GM21360 (cell line): ENCODE data around the gene ART3.
"Not testable (repeated sequence)": the region's sequence is repeated elsewhere in the genome, so short reads cannot be mapped to it uniquely, and the experiment has no call there.

ENCODE experiments used
- ATAC-seq: cut with Tn5 transposase; IDR thresholded peaks from one replicate; pipeline ENCODE4 v1.9.1; 2021; ENCODE audit warnings: mild to moderate bottlenecking, moderate library complexity; ENCODE audit not compliant: unreplicated experiment

The ART3 gene

GRCh38 chr4:76074468-76074867 lies at the start of gene ART3:
TSS of gene ART3 (plus strand) at chr4:76074709. CDS start at chr4:76075890, 1,181 bp downstream.
- ATAC-seq: no peak

GRCh38 chr4:76028350-76028765 lies 46.2 kb upstream of the ART3 start:
- no peak for ATAC-seq

GRCh38 chr4:76029300-76029699 lies 45.2 kb upstream of the ART3 start:
- ATAC-seq: no peak

GRCh38 chr4:76035141-76035540 lies 39.4 kb upstream of the ART3 start:
- no peak for ATAC-seq

GRCh38 chr4:76035799-76036380 lies 38.6 kb upstream of the ART3 start, which contains the start of gene CXCL11:
TSS of gene CXCL11 (minus strand) at chr4:76036070. CDS start at chr4:76035987, 83 bp downstream.
- no peak for ATAC-seq

GRCh38 chr4:76036855-76037254 lies 37.7 kb upstream of the ART3 start:
- no peak for ATAC-seq

GRCh38 chr4:76042241-76042998 lies 32.1 kb upstream of the ART3 start:
- ATAC-seq: not testable (repeated sequence)

GRCh38 chr4:76043306-76043705 lies 31.2 kb upstream of the ART3 start:
- ATAC-seq: not testable (repeated sequence)

GRCh38 chr4:76044686-76045085 lies 29.8 kb upstream of the ART3 start:
- ATAC-seq: not testable (repeated sequence)

- not testable (repeated sequence) for ATAC-seq
Observed at GRCh38 chr4:76049860-76050416, 24.6 kb upstream of the ART3 start.

GRCh38 chr4:76050560-76051050 lies 23.9 kb upstream of the ART3 start:
- not testable (repeated sequence) for ATAC-seq

GRCh38 chr4:76053730-76054129 lies 20.8 kb upstream of the ART3 start:
- no peak for ATAC-seq

- peak; percentile 93 for ATAC-seq
Observed at GRCh38 chr4:76055016-76055415, 19.5 kb upstream of the ART3 start.

GRCh38 chr4:76055421-76055820 lies 19.1 kb upstream of the ART3 start:
- no peak for ATAC-seq

- ATAC-seq: peak; percentile 61
Observed at GRCh38 chr4:76058302-76058701, 16.2 kb upstream of the ART3 start.

GRCh38 chr4:76058888-76059426 lies 15.6 kb upstream of the ART3 start:
- ATAC-seq: no peak

GRCh38 chr4:76059750-76060149 lies 14.8 kb upstream of the ART3 start:
- ATAC-seq: no peak

GRCh38 chr4:76060506-76060905 lies 14.0 kb upstream of the ART3 start:
- ATAC-seq: no peak

- no peak for ATAC-seq
Observed at GRCh38 chr4:76061421-76061820, 13.1 kb upstream of the ART3 start.

GRCh38 chr4:76061982-76062381 lies 12.5 kb upstream of the ART3 start:
- ATAC-seq: peak; percentile 46

GRCh38 chr4:76066546-76066945 lies 8.0 kb upstream of the ART3 start:
- no peak for ATAC-seq
